Liver (tissue), 3 donors: ENCODE measurements around the gene RXFP3.
"Not testable (repeated sequence)": the region's sequence is repeated elsewhere in the genome, so short reads cannot be mapped to it uniquely, and the experiment has no call there.

Experiments used
- RAD21 ChIP-seq, 2 donors: IDR thresholded peaks; 2 replicates each; pipeline ENCODE4 v1.6.1; 2016; ENCODE audit warnings: antibody characterized with exemption in 2 of 2, mild to moderate bottlenecking in 2 of 2
- SP1 ChIP-seq: IDR thresholded peaks from 2 replicates; pipeline ENCODE4 v1.6.1; 2018; ENCODE audit warnings: antibody characterized with exemption, mild to moderate bottlenecking
- TF ChIP-seq, protein P1 (sequence below): fragments of 150-350 bp; IDR thresholded peaks from 2 replicates; pipeline ENCODE4 v1.5.1; 2017; ENCODE audit warnings: improper control_type of control experiment, low read depth, low read length; ENCODE audit not compliant: missing input control
- TF ChIP-seq, protein P2 (sequence below): IDR thresholded peaks from 2 replicates; pipeline ENCODE4 v1.6.1; 2016; ENCODE audit warnings: antibody characterized with exemption, mild to moderate bottlenecking
- donor health status: healthy.
- donor health status: healthy.

DNA sequence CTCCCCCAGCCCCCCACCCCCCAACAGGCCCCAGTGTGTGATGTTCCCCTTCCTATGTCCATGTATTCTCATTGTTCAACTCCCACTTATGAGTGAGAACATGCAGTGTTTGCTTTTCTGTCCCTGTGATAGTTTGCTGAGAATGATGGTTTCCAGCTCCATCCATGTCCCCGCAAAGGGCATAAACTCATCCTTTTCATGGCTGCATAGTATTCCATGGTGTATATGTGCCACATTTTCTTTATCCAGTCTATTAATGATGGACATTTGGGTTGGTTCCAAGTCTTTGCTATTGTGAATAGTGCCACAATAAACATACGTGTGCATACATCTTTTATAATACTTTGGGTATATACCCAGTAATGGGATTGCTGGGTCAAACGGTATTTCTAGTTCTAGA lies 21.3 kb upstream of the RXFP3 start:
- TF ChIP-seq, protein P1, sequence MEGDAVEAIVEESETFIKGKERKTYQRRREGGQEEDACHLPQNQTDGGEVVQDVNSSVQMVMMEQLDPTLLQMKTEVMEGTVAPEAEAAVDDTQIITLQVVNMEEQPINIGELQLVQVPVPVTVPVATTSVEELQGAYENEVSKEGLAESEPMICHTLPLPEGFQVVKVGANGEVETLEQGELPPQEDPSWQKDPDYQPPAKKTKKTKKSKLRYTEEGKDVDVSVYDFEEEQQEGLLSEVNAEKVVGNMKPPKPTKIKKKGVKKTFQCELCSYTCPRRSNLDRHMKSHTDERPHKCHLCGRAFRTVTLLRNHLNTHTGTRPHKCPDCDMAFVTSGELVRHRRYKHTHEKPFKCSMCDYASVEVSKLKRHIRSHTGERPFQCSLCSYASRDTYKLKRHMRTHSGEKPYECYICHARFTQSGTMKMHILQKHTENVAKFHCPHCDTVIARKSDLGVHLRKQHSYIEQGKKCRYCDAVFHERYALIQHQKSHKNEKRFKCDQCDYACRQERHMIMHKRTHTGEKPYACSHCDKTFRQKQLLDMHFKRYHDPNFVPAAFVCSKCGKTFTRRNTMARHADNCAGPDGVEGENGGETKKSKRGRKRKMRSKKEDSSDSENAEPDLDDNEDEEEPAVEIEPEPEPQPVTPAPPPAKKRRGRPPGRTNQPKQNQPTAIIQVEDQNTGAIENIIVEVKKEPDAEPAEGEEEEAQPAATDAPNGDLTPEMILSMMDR = not testable (repeated sequence)
- not testable (repeated sequence) for TF ChIP-seq SP1; RAD21 (IDR thresholded peaks at IDR 0.05)
- TF ChIP-seq, protein P2, sequence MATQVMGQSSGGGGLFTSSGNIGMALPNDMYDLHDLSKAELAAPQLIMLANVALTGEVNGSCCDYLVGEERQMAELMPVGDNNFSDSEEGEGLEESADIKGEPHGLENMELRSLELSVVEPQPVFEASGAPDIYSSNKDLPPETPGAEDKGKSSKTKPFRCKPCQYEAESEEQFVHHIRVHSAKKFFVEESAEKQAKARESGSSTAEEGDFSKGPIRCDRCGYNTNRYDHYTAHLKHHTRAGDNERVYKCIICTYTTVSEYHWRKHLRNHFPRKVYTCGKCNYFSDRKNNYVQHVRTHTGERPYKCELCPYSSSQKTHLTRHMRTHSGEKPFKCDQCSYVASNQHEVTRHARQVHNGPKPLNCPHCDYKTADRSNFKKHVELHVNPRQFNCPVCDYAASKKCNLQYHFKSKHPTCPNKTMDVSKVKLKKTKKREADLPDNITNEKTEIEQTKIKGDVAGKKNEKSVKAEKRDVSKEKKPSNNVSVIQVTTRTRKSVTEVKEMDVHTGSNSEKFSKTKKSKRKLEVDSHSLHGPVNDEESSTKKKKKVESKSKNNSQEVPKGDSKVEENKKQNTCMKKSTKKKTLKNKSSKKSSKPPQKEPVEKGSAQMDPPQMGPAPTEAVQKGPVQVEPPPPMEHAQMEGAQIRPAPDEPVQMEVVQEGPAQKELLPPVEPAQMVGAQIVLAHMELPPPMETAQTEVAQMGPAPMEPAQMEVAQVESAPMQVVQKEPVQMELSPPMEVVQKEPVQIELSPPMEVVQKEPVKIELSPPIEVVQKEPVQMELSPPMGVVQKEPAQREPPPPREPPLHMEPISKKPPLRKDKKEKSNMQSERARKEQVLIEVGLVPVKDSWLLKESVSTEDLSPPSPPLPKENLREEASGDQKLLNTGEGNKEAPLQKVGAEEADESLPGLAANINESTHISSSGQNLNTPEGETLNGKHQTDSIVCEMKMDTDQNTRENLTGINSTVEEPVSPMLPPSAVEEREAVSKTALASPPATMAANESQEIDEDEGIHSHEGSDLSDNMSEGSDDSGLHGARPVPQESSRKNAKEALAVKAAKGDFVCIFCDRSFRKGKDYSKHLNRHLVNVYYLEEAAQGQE = not testable (repeated sequence)
